HG03342 (cell line): Measurements from ENCODE around the gene PLCH2.

Experiments used
- ATAC-seq: cut with Tn5 transposase; IDR thresholded peaks from one replicate; pipeline ENCODE4 v1.9.1; 2021; ENCODE audit warnings: mild to moderate bottlenecking, moderate library complexity; ENCODE audit not compliant: unreplicated experiment

The PLCH2 gene

DNA sequence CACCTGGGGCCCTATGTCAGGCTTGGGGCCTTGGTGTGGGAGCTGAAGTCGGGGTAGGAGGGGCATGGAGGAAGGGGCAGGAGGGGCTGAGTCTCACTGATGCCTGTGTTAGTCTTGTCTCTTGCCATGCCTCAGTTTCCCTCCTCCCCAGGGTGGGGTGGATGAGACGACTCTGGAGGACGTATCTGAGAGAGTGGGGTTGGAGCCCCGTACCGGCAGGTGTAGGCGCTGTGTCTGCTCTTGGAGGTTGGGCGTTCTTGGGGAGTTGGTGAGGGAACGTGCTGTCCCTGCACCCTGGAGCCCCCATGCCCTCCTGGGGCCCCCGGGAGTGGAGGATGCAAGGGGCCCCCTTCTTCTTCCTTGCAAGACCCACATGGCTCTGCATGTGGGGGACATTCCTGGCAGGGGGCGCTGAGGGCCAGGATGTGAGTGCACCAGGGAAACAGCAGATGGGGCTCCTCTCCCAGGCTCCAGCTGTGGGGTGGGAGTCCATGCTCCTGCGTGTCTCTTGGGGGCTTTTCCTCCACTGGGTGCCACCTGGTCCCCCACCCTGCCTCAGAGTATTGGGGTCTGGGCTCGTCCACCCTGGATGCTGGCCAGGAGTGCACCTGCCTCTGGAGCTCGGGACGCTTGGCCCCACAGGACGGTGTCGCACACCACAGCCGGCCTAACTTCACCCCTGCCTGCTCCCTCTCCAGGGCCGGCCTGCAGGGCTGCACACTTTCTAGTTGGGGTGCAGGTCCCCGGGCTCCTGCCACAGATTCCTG is 78.7 kb downstream of the PLCH2 start:
- ATAC-seq, result no peak
